Calu3 (cell line): ENCODE results near the gene VBP1. TPM values are rescaled to one million over a fixed set of nuclear protein-coding genes. Genes with fewer than 3 reads are reported as not detected.

Experiments
- Bru-seq: library from RNA; stranded (reverse); fragments of 400-500 nt; gene quantifications from one replicate; lab custom pipeline; 2021; lab: Mats Ljungman, UMichigan
- BruChase-seq, 2 experiments: library from RNA; stranded (reverse); fragments of 400-500 nt; gene quantifications; one replicate each; lab custom pipeline; 2021; lab: Mats Ljungman, UMichigan
- BruUV-seq: library from RNA; stranded (reverse); fragments of 400-500 nt; replicated peaks from 2 replicates; lab custom pipeline; 2021; lab: Mats Ljungman, UMichigan
- CTCF ChIA-PET: fragments of 300-600 bp; sonication (Branson Sonifier 250); formaldehyde crosslinking; loops from one replicate; lab custom pipeline; 2022; ENCODE audit warnings: antibody characterized with exemption; lab: Charles Lee
- DNase-seq: peaks from one replicate; pipeline ENCODE4 v3.0.0; 2022
- H3K27ac Mint-ChIP-seq: one replicate; pipeline ENCODE4 v1.8.0; 2022; ENCODE audit warnings: mixed read lengths; ENCODE audit not compliant: unreplicated experiment
- H3K27me3 Mint-ChIP-seq: one replicate; pipeline ENCODE4 v1.8.0; 2022; ENCODE audit warnings: mixed read lengths; ENCODE audit not compliant: unreplicated experiment
- H3K36me3 Mint-ChIP-seq: one replicate; pipeline ENCODE4 v1.8.0; 2022; ENCODE audit warnings: mild to moderate bottlenecking, moderate library complexity, mixed read lengths; ENCODE audit not compliant: insufficient read depth, unreplicated experiment
- H3K4me1 Mint-ChIP-seq: one replicate; pipeline ENCODE4 v1.8.0; 2022; ENCODE audit warnings: mild to moderate bottlenecking, low read depth, mixed read lengths; ENCODE audit not compliant: unreplicated experiment
- H3K4me3 Mint-ChIP-seq: one replicate; pipeline ENCODE4 v1.8.0; 2022; ENCODE audit warnings: mild to moderate bottlenecking, low read depth, moderate library complexity, mixed read lengths; ENCODE audit not compliant: unreplicated experiment
- H3K9me3 Mint-ChIP-seq: one replicate; pipeline ENCODE4 v1.8.0; 2022; ENCODE audit warnings: low read depth, mixed read lengths; ENCODE audit not compliant: unreplicated experiment
- CTCF ChIP-seq: fragments of 200-600 bp; IDR thresholded peaks from one replicate; pipeline ENCODE4 v1.8.0; 2022; ENCODE audit warnings: antibody characterized with exemption; ENCODE audit not compliant: unreplicated experiment
- intact Hi-C: fragments of 100-400 bp; cut with micrococcal nuclease; formaldehyde crosslinking; loops from one replicate; pipeline ENCODE4 v1.10.0; 2022; ENCODE audit not compliant: unreplicated experiment
- long read RNA-seq: library from polyadenylated mRNA; stranded (forward); transcript quantifications from one replicate; pipeline ENCODE4 v2.0.0, GENCODE V29; 2022
- total RNA-seq: library from RNA; stranded (reverse); gene quantifications from 2 replicates; pipeline ENCODE4 v1.2.3, GENCODE V29; 2022

Gene VBP1
- total RNA-seq (56.3 and 58.1 TPM in 2 replicates), Bru-seq, nascent RNA (percentile 72 among the genes with signal in this experiment), BruChase-seq, experiment 1, labeled RNA remaining after a 6-hour chase (percentile 78 among the genes with signal in this experiment), BruChase-seq, experiment 2, labeled RNA remaining after a 2-hour chase (percentile 63 among the genes with signal in this experiment)
- long read RNA-seq, transcript VBP1-201 (6 exons, 1,686 nt) = major isoform, 150 of 162 reads
- long read RNA-seq, partial matches to known transcripts = 0 of 162 reads
- long read RNA-seq, other reads (novel, unspliced or antisense) = 12 of 162 reads

- intact Hi-C loops = loop anchor here (5.0 to 10.0 kb wide), 2 partner anchors 122 to 234 kb away; no protein-coding TSS in a partner anchor
- H3K9me3 Mint-ChIP-seq = no peaks in the 10 kb centered on the region
These were observed at the start of gene VBP1 for GRCh38 chrX:155216179-155216939. Gene VBP1 (plus strand): TSS chrX:155216460. CDS start chrX:155216483, 23 bp downstream.

GRCh38 chrX:155169881-155170280 is 46.4 kb upstream of the VBP1 start:
- intact Hi-C loops = no loop called here
- no peaks in the 10 kb centered on the region for H3K4me1 Mint-ChIP-seq
- H3K27me3 Mint-ChIP-seq = no peaks in the 10 kb centered on the region
- no TSS peak for BruUV-seq
- no peak overlapping the region for H3K27ac Mint-ChIP-seq
- H3K9me3 Mint-ChIP-seq = no peaks in the 10 kb centered on the region
- no peak for TF ChIP-seq CTCF
- no peak for DNase-seq
- CTCF ChIA-PET = no interaction called here
- H3K4me3 Mint-ChIP-seq = no peak overlapping the region
- H3K36me3 Mint-ChIP-seq = no peaks in the 10 kb centered on the region

More at GRCh38 chrX:155216179-155216939, at the start of gene VBP1:
- H3K36me3 Mint-ChIP-seq = peaks cover 30% of the 10 kb centered on the region
- TF ChIP-seq CTCF = peak; percentile 56
- CTCF ChIA-PET = interaction anchor here (0.8 to 1.4 kb wide), 4 partner anchors 9 to 299 kb away, joined by 3 to 4 read pairs (median 4); no protein-coding TSS in a partner anchor
- H3K27me3 Mint-ChIP-seq = no peaks in the 10 kb centered on the region
- H3K27ac Mint-ChIP-seq = peak within 1 kb of the TSS; percentile 67
- BruUV-seq = no TSS peak
- peak within 1 kb of the TSS; percentile 84 for H3K4me3 Mint-ChIP-seq
- DNase-seq = peak; percentile 91
- H3K4me1 Mint-ChIP-seq = peaks cover 8% of the 10 kb centered on the region

GRCh38 chrX:155179346-155179997 is 36.8 kb upstream of the VBP1 start:
- Mint-ChIP-seq H3K36me3 (no peaks in the 10 kb centered on the region), H3K9me3 (peaks cover 4% of the 10 kb centered on the region), H3K27ac (no peak overlapping the region), H3K27me3 (no peaks in the 10 kb centered on the region), H3K4me1 (no peaks in the 10 kb centered on the region), H3K4me3 (no peak overlapping the region)
- no TSS peak for BruUV-seq
- DNase-seq = no peak
- intact Hi-C loops = no loop called here
- no peak for TF ChIP-seq CTCF
- CTCF ChIA-PET = no interaction called here

GRCh38 chrX:155188786-155189185 is 27.5 kb upstream of the VBP1 start:
- H3K4me1 Mint-ChIP-seq = no peaks in the 10 kb centered on the region
- no peak overlapping the region for H3K4me3 Mint-ChIP-seq
- no peaks in the 10 kb centered on the region for H3K9me3 Mint-ChIP-seq
- CTCF ChIA-PET = no interaction called here
- no peak for TF ChIP-seq CTCF
- no peaks in the 10 kb centered on the region for H3K27me3 Mint-ChIP-seq
- no TSS peak for BruUV-seq
- no peak for DNase-seq
- H3K27ac Mint-ChIP-seq = no peak overlapping the region
- H3K36me3 Mint-ChIP-seq = no peaks in the 10 kb centered on the region
- intact Hi-C loops = no loop called here
